GM12892 (cell line): ENCODE measurements around the gene DEF6.

Source experiments
- POLR2A ChIP-seq: IDR thresholded peaks from 2 replicates; pipeline ENCODE4 v1.6.1; 2011; ENCODE audit warnings: low read depth, low read length, control low read depth
- POLR2AphosphoS5 ChIP-seq: IDR thresholded peaks from 2 replicates; pipeline ENCODE4 v1.6.1; 2011; ENCODE audit warnings: low read depth, low read length, control low read depth
- TAF1 ChIP-seq: IDR thresholded peaks from 2 replicates; pipeline ENCODE4 v1.6.1; 2011; ENCODE audit warnings: low read depth, mild to moderate bottlenecking, control low read depth, low read length, borderline replicate concordance

DNA sequence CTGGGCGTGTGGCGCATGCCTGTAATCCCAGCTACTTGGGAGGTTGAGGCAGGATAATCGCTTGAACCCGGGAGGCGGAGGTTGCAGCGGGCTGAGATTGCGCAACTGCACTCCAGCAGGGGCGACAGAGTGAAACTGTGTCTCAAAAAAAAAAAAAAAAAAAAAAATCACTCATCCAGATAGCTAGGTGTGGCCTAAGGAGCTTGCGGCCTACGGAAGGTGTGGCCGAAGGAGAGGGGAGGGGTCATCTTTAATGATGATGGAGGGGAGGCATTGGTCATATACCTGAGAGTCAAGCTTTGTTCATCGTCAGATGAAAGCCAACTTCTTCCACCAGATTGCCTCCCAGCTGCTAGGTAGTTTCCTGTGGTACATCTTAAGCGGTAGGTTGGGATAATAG, 43.9 kb downstream of the DEF6 start:
- TF ChIP-seq POLR2A = no peak
- no peak for TF ChIP-seq POLR2AphosphoS5
- no peak for TF ChIP-seq TAF1
